Hematopoietic multipotent progenitor cell treated with erythropoietin and hydrocortisone succinate and interleukin-3 and kit ligand, for 4 days (in vitro differentiated cells): ENCODE results near the gene LMX1B.
"Not testable (repeated sequence)": the region's sequence is repeated elsewhere in the genome, so short reads cannot be mapped to it uniquely, and the experiment has no call there.

ENCODE experiments used
- DNase-seq: peaks from one replicate; pipeline ENCODE4 v3.0.0-alpha.2; 2015

The LMX1B gene

GRCh38 chr9:126636983-126637798 lies 23.5 kb downstream of the LMX1B start:
- DNase-seq = no peak

DNA sequence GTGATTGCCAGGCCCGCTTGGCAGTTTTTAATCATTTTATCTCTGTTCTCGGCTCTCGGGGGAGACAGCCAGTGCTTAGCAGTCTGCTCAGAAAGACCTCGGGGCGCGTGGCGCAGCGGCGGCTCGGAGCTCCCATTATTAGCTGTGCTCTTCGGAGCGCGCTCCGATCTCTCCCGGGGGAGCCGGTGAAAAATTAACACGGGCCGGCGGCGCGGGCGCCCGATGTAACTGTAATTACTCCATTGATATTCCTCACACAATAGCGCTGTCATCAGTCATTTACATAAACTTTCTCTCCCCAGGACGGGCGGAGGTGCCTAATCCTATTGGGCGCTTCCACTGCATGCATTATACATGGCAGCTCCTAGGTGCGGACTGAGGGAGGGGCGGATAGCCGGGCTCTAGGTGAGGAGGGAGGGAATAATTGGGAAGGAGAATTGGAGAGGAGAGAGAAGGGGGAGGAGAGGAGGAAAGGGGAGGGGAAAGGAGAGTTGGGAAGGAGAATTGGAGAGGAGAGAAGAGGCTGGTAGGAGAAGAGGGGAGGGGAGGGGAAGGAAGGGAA lies 24.9 kb downstream of the LMX1B start:
- peak; percentile 34 for DNase-seq

DNA sequence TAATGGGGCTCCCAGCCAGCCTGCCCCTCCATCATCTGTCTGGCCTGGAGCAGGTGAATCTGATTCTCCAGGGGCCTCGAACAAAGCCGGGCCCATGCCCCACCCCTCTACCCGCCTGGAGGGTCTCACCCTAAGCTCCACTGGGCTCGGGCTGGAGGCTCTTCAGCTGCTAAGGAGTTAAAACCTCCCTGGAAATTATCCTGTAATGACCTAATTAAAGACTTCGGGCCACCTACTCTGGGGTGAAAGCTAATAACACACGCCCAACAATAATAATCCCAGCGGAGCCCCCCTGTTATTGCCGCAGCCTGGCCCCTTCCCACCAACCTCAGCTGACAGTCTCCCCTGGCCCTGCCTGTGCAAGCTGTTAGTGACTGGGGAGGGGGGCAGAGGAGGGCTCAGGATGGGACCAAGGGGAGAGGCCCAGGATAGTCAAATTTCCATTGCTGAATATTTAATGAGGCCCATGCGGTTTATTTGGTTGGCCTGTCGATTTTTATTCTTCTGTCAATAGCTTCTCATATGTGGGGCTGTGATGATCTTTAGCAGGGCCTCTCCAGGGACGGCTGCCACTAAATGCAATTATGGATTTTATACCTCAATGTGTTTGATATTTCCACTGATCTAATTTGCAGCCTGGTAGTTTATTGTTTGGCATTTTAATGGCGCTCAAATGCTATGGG lies 25.7 kb downstream of the LMX1B start:
- DNase-seq = no peak

GRCh38 chr9:126641118-126641851 lies 27.6 kb downstream of the LMX1B start:
- no peak for DNase-seq

GRCh38 chr9:126642010-126642744 lies 28.4 kb downstream of the LMX1B start:
- no peak for DNase-seq

GRCh38 chr9:126642839-126643238 lies 29.1 kb downstream of the LMX1B start:
- DNase-seq = no peak

GRCh38 chr9:126643945-126644527 lies 30.3 kb downstream of the LMX1B start:
- no peak for DNase-seq

DNA sequence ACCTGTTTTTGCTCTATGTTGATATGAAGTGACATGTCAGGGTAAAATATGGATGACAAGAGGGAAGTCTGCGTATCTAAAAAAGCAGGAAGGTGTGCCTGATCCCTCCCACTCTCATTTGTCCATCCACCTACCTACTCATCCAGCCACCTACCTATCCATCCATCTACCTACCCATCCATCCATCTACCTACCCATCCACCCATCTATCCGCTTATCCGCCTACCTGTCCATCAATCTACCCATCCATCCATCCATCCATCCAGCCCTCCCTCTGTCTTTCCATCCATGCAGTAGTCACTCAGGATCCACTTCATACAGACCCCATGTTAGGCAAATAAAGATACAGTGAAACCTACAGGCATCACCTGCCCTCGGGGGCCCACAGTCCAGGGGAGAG lies 32.4 kb downstream of the LMX1B start:
- no peak for DNase-seq

GRCh38 chr9:126647585-126648411 lies 34.1 kb downstream of the LMX1B start:
- no peak for DNase-seq

GRCh38 chr9:126649477-126649876 lies 35.7 kb downstream of the LMX1B start:
- DNase-seq = no peak

GRCh38 chr9:126650404-126651341 lies 36.9 kb downstream of the LMX1B start:
- DNase-seq = no peak

DNA sequence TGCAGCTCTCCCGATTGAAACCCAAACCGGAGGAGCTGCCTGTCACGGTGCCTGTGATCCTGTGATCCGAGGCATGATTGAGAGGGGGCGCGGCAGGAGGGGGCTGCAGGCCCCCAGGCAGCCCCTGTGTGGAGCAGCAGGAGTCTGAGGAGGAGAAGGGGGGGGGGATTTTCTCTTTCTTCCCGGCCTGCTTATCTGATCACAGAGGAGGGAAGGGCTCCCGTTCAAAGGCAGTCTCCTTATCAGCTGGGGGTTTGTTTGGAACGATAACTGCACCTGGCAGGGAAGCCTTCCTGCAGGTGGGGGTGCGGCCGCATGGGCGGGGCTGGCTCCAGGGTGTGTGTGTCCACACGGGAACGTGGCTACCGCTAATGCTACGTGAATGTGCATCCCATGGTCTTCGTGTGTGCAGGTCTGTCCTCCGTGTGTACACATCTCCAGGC lies 38.4 kb downstream of the LMX1B start:
- no peak for DNase-seq

GRCh38 chr9:126654124-126654523 lies 40.4 kb downstream of the LMX1B start:
- no peak for DNase-seq

GRCh38 chr9:126656214-126656613 lies 42.5 kb downstream of the LMX1B start:
- DNase-seq = not testable (repeated sequence)

DNA sequence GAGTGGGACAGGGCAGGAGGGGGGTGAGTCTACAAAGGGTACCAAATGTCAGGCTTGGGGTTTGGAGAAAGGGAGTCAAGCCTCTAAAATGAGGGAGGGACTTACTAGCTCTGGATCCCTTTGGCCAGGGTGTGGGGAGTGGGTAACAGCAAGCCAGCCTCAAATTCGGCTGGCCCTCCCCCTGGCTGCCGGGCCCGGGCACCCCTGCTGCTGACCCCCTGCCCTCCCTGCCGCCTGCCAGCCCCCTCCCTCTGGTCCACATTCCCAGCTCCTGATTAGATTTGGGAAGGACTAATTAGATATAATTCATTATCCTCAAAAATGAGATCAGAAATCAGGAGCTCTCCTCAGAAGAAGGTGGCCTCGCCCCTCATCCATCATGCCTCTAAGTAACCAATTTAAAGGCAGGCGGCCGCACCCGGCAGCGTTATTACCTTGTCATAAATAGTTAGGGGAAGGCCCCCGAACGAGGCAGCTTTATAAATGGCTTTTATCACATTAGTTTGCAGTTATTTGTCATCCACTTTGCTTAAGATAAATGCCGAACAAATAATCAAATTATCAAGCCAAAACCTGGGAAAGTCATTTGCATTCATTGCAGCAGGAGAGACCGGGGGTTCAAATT lies 44.6 kb downstream of the LMX1B start:
- no peak for DNase-seq

GRCh38 chr9:126658956-126659555 lies 45.3 kb downstream of the LMX1B start:
- no peak for DNase-seq

DNA sequence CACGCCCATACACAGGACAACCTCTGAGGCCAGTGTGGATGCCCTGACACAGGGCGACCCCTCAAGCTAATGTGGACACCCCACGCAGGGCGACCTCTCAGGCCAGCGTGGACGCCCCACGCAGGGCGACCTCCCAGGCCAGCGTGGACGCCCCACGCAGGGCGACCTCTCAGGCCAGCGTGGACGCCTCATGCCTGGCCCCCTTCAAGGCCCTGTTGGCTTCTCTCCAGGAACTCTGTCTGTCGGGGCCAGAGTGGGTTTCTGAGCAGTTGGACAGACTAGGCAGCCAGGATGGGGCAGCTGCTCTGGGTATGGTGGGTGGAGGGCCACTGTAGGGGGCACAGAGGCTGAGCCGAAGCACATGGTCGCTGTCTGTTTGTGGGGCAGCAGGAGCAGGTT lies 47.4 kb downstream of the LMX1B start:
- no peak for DNase-seq

DNA sequence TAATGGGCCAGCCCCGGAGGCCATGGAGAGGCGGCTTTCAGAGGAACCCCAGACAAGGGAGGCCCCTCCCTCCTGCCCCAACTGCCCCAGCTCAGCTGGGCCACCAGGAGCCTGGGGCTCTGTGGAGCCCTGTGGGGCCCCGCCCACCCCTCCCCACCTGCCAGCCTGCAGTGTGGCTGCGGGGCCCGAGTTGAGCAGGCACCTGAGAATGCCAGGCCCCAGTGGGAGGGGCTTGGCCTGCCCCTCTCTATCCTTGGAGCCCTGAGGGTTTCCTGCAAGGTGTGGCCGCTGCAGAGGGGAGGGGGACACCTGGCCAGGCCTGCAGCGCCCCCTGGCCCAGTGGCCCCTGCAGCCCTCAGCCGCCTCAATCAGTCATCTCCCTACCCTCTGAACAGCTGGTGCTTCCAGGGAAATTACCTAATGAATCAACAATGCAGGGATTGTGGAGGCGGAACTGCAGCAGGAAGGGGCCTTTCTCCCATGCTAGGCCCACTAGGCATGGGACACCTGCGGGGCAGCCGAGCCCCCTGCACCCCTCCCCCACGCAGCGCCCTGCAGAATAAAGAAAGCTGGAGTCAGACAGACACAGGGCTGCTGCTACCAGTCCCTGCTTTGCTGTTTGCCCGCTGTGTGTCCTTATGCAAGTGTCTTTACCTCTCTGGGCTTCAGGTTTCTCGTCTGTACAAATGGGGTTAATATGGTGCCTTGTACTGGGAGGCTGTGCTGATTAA lies 48.0 kb downstream of the LMX1B start:
- no peak for DNase-seq
